Stomach (tissue), 4 donors: Measurements from ENCODE around the gene RPIA.

Source experiments
- CTCF ChIP-seq, 7 experiments: fragments of 450-650 bp in 4 of 7; fragments of 200-600 bp in 3 of 7; sonication (generic) in 3 of 7; IDR thresholded peaks; one replicate each; pipeline ENCODE4 v1.5.1; 2016 to 2019; ENCODE audit warnings: antibody characterized with exemption in 7 of 7, control low read depth in 2 of 7, mild to moderate bottlenecking in 1 of 7
- POLR2A ChIP-seq, 4 donors: fragments of 450-650 bp; IDR thresholded peaks; one replicate each; pipeline ENCODE4 v1.6.1; 2016; ENCODE audit warnings: antibody characterized with exemption in 4 of 4, control low read depth in 2 of 4, mild to moderate bottlenecking in 1 of 4, moderate library complexity in 1 of 4

GRCh38 chr2:88658326-88658725 lies 33.1 kb upstream of the RPIA start:
- TF ChIP-seq CTCF (IDR thresholded peaks at IDR 0.05): no peak
- TF ChIP-seq POLR2A (IDR thresholded peaks at IDR 0.05): no peak
